Activated T-cell treated with anti-CD3 and anti-CD28 coated beads, Interleukin-2, amount 50 U/mL, for 1 hour (primary cell): ENCODE data around the gene L3MBTL1.
A peak's percentile ranks its signal among the peaks of the same experiment; 100 is the strongest.
"Not testable (repeated sequence)": the region's sequence is repeated elsewhere in the genome, so short reads cannot be mapped to it uniquely, and the experiment has no call there.

Experiments used
- DNase-seq: peaks from one replicate; pipeline ENCODE4 v3.0.0-alpha.2; 2020

Gene L3MBTL1

DNA sequence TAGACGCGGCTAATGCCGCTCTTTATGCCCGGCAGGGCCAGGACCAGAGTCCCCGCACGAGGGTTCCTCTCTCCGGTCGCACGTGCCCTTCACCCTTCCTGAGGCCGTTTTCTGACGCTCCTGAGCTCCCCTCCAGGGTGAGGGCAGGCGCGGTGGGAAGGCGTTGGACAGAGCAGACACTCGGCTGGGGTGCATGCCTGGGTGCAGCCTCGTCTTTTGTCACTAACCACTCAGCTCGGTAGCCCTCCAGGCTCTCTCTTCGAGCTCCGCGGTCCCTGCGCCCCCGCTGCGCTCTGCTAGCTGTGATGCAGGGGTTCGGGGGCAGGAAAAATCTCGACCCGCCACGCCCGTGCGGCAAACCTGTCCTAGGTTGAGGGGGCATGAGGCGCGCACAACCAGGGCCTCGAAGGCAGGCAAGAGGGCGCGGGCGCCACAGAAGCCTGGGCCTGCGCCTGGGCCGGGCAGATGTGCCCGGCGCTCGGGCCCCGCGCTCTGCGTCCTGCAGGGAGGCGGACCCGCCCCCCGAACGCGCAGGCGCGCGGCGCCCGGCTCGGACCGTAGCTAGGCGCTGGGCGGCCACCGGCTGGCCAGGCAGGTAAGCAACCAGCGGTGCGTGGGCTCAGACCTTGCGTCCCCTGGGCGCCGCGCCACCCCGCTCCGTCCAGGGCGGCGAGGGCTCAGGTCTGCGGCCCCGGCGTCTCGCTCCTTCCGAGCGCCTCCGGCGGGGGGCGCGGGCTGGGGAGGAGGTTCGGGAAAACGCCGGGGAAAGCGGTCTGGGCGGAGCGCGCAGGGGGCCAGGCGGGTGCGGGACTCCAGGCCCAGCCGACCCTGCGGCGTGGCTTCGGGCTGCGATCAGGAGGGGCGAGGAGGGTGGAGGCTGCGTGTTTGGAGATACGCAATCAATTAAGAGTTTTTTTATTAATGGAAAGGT, at the start of gene L3MBTL1:
L3MBTL1 (plus strand) TSS at position 548 of the 931 bp plus-strand sequence. CDS start 5,807 bp downstream, outside the sequence.
- DNase-seq, result peak; percentile 25

DNA sequence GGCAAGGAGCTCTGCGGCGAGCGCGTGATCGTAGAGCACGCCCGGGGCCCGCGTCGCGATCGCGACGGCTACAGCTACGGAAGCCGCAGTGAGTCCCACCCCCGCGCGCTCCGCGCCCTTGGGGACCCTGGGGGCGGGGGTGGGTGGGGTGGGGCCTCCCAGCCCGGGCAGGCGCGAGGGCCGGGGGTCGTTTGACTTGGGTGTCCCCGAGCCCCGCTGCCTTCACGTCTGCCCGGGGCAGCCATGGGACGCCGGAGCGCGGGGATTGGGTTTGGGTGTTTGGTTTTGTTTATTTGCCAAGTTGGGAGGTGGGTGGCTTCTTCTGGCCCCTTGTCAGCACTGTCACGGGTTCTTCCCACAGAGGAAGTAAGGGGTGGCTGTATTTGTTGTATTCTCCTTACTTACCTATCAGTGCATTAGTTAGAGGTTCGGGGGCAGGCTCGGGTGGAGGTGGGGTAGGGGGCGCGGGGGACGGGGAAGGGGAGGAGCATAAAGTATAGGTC, 49.0 kb upstream of the L3MBTL1 start:
- no peak for DNase-seq

GRCh38 chr20:43459022-43459942, 48.2 kb upstream of the L3MBTL1 start:
- no peak for DNase-seq

GRCh38 chr20:43460172-43460829, 47.2 kb upstream of the L3MBTL1 start:
- no peak for DNase-seq

DNA sequence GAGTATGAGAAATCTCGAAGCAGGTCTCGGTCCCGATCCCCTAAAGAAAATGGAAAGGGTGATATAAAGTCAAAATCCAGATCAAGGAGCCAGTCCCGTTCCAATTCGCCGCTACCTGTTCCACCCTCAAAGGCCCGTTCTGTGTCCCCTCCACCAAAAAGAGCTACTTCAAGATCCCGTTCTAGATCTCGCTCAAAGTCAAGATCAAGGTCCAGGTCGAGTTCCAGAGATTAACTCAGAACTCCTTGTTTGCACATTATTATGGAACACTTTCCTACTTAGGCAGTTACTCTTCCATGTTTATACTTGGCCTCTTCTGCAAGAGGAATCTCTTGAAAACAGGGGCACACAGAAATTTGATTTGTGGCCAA, 46.7 kb upstream of the L3MBTL1 start:
- DNase-seq, result no peak

GRCh38 chr20:43461894-43462659, 45.4 kb upstream of the L3MBTL1 start:
- no peak for DNase-seq

DNA sequence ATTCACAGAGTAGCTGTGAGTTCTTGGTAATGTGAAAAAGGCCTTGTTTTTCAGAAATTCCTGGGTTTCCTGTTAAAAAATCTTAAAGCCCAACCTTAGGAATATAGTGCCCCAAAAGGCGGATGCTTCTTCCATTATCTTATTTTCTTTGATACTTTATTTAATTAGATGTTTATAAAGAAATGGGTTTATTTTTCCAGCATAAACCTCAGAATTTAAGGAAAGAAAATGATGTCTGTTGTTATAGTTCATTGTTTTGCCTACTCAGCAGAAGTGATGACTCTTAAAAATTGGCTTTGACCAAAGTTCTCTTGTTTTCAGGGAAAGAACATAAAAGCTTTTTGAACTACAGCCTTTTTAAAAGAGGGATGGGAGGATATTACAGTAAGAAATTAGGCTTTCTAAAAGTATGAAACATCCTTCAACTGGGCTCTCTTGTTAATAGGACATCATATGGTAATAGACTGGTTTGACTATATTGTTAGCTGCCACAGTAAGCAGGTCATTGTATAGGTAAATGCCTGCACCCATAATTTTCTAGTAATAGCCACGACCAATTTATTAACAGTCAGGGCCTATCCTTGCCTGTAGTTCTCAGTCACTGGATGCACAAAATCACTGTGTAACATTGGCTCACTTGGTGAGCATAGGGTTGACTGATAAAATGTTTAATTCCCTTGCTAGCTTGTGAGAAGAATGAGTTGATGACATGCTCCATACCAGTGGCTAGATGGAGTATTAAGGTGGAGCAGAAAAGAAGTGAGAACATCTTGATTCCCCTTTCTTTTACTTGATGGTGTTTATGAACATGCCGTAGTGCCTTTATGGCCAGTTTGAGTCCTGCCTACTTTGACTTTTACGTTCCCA, 44.6 kb upstream of the L3MBTL1 start:
- DNase-seq, result no peak

DNA sequence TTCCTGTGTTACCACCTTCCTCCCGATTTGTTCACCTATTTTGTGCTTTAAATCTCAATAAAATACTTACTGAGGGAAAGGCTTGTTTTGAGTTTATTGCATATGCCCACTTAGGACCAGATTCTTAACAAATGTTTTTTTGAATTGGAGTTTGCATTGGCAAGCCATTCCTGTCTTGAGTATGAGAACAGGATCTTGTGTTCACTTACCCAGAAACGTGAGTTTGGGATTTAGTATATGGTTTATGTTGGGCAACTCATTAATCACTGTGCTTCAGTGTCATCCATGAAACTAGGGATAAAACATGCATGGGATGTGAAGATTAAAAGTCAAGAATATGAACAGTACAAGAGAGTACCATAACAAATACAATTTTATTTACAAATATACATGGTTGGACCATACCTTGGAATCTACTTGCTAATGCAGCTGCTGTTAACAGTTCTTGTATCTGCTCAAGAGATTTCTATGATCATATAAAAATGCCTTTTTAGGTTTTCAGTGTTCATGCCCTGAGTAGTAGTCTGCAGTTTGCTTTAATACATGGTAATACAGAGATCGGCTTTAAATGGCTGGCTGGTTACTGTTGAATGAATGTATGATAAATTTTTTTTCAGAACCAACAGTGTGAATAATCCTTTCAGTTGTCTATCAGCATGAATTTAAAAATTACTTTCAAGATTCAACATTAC, 43.8 kb upstream of the L3MBTL1 start:
- DNase-seq, result no peak

DNA sequence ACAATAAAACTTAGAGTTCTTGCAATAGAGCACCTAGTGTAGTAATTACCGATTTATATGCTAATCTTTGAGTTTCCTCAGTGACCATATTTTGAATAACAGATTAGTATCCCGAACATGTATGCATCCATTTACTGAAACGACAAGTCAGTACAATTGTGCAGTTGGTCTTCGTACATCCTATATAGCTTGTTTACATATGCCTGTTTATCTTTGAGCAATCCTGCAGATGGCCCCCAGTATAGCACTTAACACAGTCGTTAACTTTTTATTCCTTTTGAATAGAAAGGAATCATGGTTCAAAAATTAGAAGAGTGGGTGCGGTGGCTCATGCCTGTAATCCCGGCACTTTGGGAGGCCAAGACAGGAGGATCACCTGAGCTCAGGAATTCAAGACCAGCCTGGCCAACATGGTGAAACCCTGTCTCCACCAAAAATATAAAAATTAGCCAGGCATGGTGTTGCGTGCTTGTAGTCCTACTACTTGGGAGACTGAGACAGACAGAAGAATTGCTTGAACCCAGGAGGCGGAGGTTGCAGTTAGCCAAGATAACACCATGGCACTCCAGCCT, 43.2 kb upstream of the L3MBTL1 start:
- no peak for DNase-seq

DNA sequence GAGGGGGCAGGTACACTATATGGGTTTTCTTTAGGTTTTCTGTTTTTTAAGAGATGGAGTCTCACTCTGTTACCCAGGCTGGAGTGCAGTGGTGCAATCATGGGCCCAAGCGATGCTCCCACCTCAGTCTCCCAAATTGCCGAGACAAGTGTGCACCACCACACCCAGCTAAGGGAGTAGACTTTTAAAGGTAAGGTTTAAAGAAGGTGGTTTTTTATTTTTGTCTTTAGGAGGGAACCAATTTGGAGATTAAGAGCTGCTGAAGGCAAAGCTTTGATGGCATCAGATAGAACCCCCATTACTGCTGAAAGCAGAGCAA, 41.9 kb upstream of the L3MBTL1 start:
- DNase-seq, result no peak

DNA sequence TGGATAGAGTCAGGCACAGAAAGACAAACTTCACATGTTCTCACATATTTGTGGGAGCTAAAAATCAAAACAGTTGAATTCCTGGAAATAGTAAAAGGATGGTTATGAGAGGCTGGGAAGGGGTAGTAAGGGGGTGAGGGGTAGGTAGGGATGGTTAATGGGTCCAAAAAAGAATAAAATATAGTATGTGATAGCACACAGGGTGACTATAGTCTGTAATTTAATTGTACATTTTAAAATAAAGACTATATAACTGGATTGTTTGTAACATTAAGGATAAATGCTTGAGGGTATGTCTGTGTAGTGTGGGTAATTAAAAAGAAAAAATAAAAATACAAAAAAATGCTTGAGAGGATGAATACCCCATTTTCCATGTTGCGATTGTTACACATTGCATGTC, 39.9 kb upstream of the L3MBTL1 start:
- DNase-seq, result no peak

- DNase-seq, result no peak
Observed at GRCh38 chr20:43472671-43473380, 34.7 kb upstream of the L3MBTL1 start.

DNA sequence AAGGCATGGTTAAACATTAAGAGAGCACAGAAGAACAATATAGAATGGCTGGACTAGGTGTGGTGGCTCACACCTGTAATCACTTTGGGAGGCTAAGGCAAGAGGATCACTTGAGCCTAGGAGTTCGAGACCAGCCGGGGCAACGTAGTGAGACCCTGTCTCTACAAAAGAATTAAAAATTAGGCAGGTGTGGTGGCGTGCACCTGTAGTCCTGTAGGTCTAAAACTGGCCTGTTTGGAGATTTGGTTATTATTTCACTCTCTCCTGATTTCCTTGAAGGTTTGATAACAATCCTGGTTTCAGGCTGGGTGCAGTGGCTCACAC, 34.2 kb upstream of the L3MBTL1 start:
- DNase-seq, result no peak

GRCh38 chr20:43477193-43477592, 30.3 kb upstream of the L3MBTL1 start:
- DNase-seq, result no peak

- DNase-seq, result no peak
Observed at GRCh38 chr20:43477619-43478018, 29.9 kb upstream of the L3MBTL1 start.

- DNase-seq, result no peak
Observed at GRCh38 chr20:43490038-43490437, 17.5 kb upstream of the L3MBTL1 start.

DNA sequence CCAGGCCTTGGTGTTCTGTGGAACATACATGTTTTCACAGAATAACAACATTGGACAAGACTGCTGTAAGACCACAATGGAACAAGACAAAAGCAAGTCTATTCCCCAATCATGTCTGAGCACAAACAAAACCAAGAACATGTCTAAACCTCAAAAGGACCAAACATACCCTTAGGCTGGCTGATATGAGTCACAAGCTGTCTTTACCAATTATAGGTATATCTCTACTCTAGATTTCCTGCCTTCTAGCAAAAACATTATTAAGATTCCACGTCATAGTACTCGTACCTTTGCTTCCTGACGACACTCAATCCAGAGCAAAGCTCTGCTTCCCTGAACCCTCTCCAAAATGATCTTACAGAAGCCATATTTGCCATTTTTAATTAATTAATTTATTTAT, 15.4 kb upstream of the L3MBTL1 start:
- DNase-seq, result no peak

DNA sequence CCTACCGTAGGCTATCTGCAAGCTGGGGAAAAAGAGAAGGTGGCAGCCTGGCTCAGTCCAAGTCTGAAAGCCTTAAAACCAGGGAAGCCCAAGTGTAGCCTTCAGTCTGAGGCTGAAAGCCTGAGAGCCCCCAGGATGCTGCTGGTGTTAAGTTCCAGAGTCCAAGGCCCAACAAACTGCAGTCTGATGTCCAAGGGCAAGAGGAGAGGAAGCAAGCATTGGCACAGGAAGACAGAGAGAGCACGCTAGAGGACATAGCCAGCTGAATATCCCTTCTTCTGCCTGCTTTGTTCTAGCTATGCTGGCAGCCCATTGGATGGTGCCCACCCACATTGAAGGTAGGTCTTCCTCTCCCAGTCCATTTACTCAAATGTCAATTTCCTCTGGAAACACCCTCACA, 12.1 kb upstream of the L3MBTL1 start:
- DNase-seq, result no peak

GRCh38 chr20:43502021-43502420, 5.5 kb upstream of the L3MBTL1 start:
- not testable (repeated sequence) for DNase-seq

DNA sequence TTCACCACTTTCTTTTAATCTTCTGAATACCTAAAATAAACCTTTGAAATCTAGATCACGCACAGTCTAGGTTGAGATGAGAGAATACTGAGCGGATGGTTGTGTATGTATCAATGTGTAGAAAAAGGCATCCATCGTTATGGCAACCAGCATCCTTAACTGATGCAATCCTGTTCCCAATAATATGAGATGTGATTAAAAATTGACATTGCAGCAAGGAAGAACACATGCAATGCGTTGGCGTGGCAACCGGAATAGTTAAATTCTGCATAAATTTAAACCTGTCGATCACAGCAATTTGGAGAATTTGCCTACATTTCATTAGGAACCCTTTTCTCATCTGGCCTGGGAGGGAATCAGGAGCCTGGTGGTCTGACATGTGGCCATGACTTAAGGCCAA, 1.3 kb upstream of the L3MBTL1 start:
- no peak for DNase-seq
